Stimulated activated CD4-positive, alpha-beta T cell treated with anti-CD3 and anti-CD28 coated beads, Interleukin-4, amount 100 ng/mL, for 1 hour (primary cell): ENCODE results near the gene POLR1D.
A peak's percentile ranks its signal among the peaks of the same experiment; 100 is the strongest.
"Not testable (repeated sequence)": the region's sequence is repeated elsewhere in the genome, so short reads cannot be mapped to it uniquely, and the experiment has no call there.

ENCODE experiments used
- DNase-seq: peaks from one replicate; pipeline ENCODE4 v3.0.0-alpha.2; 2020

The POLR1D gene

DNA sequence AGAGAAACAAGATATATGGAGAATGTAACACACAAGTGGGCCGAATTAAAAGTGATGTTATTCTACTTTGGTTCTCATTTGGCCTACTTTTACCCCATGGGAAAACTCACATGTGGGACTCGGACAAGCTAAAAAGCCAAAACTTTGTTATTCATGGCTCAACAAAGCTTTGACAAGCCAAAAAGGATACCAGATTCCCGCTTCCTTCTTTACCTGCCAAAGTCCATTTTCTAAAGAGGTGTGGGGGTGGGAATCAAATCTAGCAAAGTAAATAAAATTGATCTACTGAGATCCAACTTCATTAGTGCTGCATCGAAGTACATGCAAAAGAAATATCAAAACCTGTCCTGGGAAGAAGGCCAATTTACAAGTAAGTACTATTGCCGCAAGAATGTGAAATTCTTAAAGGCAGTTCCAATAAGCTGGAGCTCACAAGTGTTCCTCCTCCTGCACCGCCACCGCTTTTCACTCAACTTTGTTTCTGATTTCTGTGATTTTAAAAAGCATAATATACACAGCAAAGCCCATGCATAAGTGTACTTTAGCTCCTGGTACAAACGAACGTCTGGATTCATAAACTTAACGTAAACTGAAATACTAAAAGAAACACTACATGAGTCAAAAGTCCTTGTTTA is 2.5 kb upstream of the POLR1D start:
- DNase-seq: no peak

GRCh38 chr13:27619728-27620376 is 1.8 kb upstream of the POLR1D start:
- DNase-seq: peak; percentile 44

GRCh38 chr13:27620377-27621115 is 1.1 kb upstream of the POLR1D start, which contains the start of gene LNX2:
TSS of gene LNX2 (minus strand) at chr13:27620529. CDS start at chr13:27581703, 38,826 bp downstream.
- peak; percentile 97 for DNase-seq

GRCh38 chr13:27621116-27621365 is 651 bp upstream of the POLR1D start:
- DNase-seq: no peak

- no peak for DNase-seq
Measured at GRCh38 chr13:27622102-27622820, 569 bp downstream of the POLR1D start.

DNA sequence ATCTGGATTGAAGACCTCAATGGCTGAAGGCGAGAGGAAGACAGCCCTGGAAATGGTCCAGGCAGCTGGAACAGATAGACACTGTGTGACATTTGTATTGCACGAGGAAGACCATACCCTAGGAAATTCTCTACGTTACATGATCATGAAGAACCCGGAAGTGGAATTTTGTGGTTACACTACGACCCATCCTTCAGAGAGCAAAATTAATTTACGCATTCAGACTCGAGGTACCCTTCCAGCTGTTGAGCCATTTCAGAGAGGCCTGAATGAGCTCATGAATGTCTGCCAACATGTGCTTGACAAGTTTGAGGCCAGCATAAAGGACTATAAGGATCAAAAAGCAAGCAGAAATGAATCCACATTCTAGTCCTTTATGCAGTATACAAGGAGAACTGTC is 1.2 kb downstream of the POLR1D start:
- no peak for DNase-seq

GRCh38 chr13:27624071-27624470 is 2.4 kb downstream of the POLR1D start:
- no peak for DNase-seq

DNA sequence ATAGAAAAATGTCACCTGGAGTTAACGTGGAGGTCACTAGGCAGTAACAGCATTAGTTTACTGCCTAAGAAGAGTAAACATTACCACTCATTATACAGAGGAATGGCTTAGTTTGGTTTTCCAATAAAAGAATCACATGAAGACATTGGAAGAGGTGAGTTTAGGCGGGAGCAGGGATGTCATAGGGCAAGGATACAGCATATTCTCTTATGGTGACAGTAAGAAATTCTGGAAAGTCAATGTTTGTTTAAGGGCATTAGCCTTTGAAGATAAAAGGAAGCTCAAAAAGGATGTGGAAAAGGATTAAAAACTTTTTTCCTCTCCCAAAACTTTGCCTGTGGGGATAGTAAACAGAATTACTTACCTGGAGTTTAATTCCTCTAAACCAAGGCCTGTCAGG is 4.1 kb downstream of the POLR1D start:
- no peak for DNase-seq

GRCh38 chr13:27627380-27627779 is 5.7 kb downstream of the POLR1D start:
- DNase-seq: no peak

DNA sequence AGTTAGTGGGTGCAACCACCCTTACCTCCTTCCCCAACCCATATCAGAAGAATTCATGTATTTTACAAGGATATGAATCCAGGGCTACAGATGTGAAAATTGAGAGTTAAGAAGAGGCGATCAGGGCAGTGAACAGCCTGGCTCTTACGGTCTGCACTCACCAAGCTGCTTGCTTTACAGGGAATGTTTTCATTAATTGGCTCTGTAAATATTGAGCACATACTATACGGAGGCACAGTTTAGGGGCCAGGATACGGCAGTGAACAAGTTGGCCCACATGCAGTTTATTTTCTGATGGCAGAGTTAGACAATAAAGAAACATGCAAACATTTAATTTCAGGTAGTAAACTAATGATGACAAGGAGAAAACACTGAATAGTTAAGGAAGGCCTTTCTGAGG is 6.4 kb downstream of the POLR1D start:
- DNase-seq: no peak

DNA sequence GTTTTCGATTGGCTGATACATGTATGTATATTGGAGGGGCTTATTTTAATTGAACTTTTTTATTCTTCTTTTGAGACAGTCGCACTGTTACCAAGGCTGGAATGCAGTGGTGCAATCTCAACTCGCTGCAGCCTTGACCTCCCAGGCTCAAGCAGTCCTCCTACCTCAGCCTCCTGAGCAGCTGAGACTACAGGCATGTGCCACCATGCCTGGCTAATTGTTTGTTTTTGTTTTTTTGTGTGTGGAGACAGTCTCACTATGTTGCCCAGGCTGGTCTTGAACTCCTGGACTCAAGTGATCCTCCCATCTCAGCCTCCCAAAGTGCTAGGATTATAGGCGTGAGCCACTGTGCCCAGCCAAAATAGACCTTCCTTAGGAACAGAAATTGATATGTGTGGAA is 7.1 kb downstream of the POLR1D start:
- not testable (repeated sequence) for DNase-seq

GRCh38 chr13:27631156-27631555 is 9.5 kb downstream of the POLR1D start:
- DNase-seq: no peak

- no peak for DNase-seq
Measured at GRCh38 chr13:27631665-27632064, 10.0 kb downstream of the POLR1D start.

GRCh38 chr13:27632214-27632613 is 10.5 kb downstream of the POLR1D start:
- no peak for DNase-seq

- DNase-seq: no peak
Measured at GRCh38 chr13:27632648-27633047, 11.0 kb downstream of the POLR1D start.

DNA sequence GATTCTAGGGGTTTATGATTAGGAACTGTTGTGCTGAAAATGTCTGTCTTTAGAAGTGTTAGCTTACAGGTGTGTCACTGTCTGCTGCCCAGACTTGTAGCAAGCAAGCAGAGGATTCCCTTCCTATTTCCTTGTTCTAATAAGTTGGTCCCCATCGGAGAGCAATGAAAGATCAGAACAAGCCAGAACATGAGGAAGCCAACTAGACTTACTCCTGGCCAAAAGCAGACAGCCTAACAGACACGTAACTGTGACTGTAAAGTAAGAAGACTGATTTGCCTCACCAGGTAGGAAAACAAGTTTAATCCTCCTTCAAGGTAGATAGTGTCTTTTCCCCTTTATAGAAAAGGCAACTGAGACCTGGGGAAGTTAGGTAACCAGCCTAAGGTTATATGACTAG is 12.5 kb downstream of the POLR1D start:
- no peak for DNase-seq

DNA sequence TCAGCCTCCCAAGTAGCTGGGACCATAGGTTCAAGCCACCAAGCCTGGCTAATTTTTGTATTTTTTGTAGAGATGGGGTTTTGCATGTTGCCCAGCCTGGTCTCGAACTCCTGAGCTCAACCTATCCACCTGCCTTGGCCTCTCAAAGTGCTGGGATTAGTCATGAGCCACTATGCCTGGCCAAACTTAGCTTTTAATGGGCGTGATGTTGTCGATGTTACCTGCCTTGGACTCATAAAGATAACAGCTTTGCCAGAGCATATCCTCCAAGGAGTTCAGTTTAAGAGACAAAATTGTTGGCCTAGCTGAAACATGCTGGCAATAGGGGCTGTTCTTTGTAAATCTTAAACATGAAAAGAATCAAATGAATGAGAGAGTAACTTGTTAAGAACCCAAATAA is 13.1 kb downstream of the POLR1D start:
- no peak for DNase-seq

DNA sequence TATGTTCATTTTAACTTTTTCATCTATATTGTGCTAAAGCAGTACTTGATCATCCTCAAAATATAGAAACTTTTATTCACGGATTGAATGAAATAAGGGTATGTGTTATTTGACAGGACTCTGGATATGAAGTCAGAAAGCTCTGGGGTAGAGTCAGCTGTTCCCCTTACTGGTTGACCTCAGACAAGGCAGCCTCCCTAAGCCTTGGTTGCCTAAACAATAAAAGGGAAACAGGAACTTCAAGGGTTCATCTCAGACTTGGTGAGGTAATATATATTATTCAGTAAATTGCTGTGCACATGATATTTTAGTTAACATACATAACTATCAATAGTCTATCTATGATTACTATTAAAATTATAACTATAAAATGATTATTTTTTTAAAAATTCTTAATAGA is 13.6 kb downstream of the POLR1D start:
- no peak for DNase-seq

DNA sequence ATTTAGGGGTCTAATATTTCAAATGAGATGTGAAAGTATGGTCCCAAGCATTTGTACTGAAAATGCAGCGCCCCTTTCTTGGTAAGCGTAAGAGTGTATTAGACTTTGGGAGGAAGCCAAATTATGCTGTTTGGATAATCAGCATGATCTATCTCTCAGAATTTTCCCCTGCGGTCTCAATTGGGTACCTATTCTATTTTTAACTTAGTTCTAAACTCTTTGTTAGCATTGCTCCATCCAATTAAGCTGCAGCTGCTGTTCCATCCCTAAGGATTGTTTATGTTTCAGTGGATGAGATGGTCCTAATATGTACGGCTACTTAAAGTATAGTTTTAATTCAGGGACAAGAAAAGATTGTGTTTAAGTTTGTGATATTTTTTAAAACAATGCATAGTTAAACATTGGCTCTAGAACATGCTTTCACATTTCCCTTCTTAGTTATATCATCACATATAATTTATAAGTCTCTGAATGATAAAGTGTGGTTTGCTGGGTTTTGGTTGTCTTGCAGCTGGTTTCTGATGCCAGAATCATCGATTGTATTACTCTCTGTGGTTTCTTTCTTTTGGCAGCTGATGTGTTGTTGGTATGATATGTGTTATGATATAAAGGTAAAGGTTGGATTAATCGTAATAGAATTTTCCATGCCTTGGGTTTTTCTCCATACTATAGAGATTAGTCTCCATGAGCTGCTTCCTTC is 15.0 kb downstream of the POLR1D start:
- DNase-seq: no peak

DNA sequence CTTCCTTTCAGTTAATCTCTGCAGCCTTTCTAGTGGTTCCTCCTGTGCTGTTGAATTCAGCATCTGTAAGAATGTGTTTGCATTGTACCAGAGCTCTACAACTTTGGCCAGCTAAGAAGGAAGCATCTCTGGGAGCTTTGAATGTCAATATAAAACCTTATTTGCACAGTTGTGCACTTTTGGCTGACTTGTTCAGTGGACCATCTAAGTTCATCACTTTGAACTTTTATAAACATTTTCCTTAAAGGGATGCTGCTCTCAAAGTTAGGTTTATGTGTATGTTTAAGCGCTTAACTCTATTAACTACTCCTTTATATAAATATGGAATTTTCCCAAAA is 15.6 kb downstream of the POLR1D start:
- DNase-seq: no peak

GRCh38 chr13:27638001-27638400 is 16.3 kb downstream of the POLR1D start:
- no peak for DNase-seq

GRCh38 chr13:27638521-27638920 is 16.8 kb downstream of the POLR1D start:
- DNase-seq: no peak

- DNase-seq: no peak
Measured at GRCh38 chr13:27639186-27639585, 17.5 kb downstream of the POLR1D start.
